HG03469 (cell line): ENCODE data around the gene RAB9A.
"Not testable (repeated sequence)": the region's sequence is repeated elsewhere in the genome, so short reads cannot be mapped to it uniquely, and the experiment has no call there.

Experiments
- ATAC-seq: cut with Tn5 transposase; IDR thresholded peaks from one replicate; pipeline ENCODE4 v1.9.1; 2021; ENCODE audit warnings: mild to moderate bottlenecking, moderate library complexity, moderate number of reproducible peaks; ENCODE audit not compliant: unreplicated experiment

The RAB9A gene

DNA sequence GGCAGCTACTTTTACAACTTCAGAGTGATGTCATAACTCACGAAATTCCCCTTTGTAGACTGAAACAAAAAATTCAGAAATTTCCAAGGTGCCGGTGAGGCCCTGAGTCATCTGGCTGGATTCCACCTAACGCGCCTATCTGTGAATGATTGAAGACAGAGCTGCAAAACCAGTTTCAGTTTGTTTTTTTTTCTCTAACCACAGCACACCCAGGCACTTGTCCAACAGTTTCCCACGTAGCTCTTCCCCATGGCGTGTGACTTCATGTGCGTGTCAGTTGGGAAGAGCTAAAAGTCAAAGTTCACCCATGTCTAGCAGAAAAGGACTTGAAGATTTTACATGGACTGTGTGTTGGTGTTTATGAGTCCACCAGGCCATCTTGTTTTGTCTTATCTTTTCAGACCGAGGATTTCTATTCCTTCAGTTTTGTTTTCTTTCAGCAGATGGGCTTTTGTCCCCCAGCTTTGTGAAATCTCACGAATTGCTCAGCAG is 19.6 kb upstream of the RAB9A start:
- peak; percentile 46 for ATAC-seq

DNA sequence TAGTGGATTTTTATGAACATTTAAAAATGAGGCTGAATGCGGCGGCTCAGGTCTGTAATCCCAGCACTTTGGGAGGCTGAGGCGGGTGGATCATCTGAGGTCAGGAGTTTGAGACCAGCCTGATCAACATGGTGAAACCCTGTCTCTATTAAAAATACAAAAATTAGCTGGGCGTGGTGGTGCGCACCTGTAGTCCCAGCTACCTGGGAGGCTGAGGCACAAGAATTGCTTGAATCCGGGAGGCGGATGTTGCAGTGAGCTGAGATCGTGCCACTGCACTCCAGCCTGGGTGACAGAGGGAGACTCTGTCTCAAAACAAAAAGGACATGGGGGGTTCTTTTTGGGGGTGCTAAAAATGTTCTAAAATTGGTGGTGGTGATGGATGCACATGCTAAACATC is 19.2 kb upstream of the RAB9A start:
- not testable (repeated sequence) for ATAC-seq

DNA sequence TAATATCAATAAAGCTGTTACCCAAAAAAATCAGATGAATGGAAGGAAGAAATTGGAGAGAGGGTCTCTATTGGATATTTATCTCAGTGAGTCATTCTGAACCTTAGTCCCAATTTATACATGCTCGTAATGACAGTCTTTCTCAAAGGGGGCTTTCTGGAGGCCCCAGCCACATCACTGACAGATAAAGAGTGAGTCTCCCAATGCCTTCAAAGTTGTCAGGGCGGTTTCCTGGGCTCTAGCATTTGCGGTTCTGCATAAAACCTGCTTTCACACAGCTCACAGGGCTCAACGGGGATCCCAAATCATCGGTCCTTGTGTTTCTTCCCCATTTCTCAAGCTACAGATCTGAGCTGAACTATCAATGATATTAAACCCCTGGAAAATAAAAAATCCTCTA is 18.7 kb upstream of the RAB9A start:
- ATAC-seq: no peak

DNA sequence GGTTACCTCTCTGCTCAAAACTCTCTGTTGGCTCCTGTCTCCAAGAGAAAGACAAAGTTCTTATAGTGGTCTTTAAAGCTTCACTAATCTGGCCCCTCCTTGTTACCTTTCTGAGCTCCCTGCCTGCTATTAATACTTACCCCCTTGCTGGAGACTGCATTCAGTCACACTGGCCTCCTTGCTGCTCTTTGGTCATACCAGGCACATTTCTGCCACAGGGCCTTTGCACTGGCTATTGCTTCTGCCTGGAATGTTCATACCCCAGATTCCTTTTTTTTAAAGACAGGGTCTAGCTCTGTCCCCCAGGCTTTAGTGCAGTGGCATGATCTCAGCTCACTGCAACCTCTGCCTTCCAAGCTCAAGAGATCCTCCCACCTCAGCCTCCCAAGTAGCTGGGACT is 15.9 kb upstream of the RAB9A start:
- no peak for ATAC-seq

DNA sequence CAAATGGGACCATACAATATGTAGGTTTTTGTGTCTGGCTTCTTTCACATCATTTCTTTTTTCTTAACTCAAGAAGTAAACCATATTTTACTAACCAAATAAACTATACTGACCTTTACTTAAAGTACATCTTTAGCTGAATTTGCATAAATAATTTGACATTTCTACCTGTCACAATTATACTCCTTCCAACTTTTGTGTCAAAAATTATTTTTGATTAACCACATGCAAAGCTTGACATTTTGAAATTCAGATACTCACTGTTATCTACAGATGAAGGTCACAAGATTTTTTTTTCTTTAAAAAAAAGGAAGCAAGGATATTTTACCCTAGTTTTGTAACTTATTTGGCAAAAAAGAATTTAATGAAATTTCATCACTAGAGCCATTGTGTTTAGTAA is 12.0 kb upstream of the RAB9A start:
- no peak for ATAC-seq

DNA sequence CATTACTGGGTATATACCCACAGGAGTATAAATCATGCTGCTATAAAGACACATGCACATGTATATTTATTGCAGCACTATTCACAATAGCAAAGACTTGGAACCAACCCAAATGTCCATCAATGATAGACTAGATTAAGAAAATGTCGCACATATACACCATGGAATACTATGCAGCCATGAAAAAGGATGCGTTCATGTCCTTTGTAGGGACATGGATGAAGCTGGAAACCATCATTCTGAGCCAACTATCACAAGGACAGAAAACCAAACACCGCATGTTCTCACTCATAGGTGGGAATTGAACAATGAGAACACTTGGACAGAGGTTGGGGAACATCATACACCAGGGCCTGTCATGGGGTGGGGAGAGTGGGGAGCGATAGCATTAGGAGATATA is 9.2 kb upstream of the RAB9A start:
- not testable (repeated sequence) for ATAC-seq

DNA sequence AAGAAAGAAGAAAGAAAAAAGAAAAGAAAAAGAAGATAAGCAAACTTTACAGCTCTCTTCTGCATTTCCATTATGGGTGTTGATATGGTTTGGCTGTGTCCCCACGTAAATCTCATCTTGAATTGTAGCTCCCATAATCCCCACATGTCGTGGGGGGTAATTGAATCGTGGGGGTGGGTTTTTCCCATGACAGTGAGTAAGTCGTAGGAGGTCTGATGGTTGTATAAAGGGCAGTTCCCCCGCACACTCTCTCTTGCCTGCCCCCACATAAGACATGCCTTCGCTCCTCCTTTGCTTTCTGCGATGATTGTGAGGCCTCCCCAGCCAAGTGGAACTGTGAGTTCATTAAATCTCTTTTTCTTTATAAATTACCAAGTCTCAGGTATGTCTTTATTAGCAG is 7.3 kb upstream of the RAB9A start:
- ATAC-seq: no peak

DNA sequence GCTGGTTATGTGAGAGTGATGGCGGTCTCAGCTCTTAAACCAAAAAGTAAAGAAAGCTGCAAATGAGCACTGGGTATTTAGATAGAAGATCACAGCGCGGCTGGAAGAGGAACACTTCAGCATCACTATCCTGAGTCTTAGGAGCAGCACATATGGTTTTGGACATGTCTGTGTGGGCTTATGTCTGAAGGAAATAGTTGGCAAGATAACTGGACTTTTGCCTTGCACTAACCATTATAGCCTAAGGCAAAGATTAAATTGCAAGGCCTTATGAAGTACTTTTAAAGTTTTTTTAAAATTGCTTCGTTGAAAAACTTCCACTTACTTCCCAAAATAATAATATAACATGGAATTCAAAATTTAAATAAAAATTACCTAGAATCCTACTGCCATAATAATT is 4.6 kb upstream of the RAB9A start:
- no peak for ATAC-seq

DNA sequence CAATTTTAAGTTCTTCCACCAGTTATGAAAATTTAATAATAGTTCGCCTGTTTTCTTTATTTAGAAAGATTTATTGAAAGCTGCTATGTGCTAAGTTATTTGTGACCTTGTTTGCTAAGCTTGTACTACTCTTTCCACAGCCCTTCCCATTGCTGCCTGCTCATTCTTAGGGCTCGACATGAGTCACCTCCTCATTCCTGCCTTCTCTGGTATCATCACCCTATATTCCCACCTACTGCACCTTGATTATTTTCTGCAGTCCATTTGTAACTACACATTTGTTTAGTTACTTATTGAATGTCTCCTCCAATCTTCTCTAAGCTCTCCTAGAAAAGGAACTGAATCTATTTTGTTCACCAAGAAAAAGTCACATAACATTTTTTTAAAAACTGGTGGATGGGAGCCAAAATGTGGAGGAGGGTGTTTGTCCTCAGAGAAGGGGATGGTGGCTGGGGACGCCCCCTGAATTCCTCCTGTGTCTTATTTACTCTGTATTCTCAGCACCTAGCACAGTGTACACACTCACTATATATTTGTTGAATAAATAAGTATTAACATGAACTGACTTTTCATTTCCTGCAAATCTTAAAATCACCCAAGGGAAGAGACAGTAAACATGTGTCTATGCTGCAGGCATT is 3.7 kb upstream of the RAB9A start:
- no peak for ATAC-seq

DNA sequence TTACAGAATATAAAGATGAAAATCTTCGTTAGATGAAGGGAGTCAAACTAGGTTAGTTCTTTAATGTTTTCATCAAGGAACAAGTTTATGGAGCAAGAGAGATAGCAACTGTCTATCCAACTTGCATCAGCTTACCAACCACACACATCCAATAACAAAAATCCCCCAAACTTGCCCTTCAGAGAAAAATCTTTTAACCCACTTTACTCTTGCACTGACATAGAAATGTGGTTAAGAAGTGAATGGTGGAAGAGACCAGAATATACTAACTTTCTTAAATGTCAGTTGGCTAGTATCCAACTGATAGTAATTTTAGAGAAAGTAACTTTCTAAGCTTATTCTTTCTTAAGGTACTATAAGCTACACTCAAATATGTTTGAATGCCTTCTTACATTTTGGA is 1.7 kb upstream of the RAB9A start:
- no peak for ATAC-seq

DNA sequence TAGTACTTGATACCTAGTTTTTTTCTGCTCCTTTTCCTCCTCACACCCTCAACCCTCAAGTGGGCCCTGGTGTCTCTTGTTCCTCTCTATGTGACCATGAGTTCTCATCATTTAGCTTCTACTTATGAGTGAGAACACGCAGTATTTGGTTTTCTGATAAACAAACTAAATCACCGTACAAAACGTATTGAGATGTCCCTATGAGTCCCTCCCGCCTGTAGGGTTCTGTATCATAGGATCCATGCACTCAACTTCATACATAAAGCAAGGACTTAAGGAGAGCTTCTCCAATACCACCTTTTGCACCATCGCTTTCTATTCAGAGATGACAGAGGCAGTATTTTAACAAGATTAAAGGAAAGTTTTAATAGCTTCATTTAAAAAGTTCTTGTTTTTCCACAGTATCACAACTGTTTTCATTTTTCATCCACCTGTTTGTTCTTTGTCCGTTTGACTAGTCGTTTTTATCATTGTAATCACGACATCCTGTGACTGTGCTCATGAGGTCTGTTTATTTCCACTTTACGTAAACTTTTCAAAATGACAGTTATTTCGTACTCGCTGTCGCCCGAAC is 457 bp upstream of the RAB9A start:
- no peak for ATAC-seq

DNA sequence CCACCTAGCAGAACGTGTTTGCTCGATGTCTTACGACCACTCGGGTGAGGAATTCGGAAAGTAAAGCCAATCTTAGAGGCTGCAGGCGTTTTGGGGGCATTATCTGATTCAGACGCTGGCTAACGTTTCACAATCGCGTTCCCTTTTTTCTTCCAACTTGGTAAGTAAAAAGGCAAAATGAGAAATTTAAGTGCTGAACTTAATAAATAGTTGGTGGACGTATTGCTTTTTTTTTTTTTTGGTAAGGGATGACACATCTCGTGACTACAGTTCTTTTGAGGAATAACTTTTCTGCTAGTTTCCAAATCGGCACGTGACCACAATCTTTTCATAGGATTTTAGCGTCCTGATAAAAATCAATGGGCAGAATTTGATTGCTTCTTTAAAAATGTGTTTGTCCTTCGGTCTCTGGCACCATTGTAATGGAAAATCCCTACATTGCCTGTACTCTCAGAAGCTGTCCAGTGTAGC is 848 bp downstream of the RAB9A start:
- ATAC-seq: no peak

DNA sequence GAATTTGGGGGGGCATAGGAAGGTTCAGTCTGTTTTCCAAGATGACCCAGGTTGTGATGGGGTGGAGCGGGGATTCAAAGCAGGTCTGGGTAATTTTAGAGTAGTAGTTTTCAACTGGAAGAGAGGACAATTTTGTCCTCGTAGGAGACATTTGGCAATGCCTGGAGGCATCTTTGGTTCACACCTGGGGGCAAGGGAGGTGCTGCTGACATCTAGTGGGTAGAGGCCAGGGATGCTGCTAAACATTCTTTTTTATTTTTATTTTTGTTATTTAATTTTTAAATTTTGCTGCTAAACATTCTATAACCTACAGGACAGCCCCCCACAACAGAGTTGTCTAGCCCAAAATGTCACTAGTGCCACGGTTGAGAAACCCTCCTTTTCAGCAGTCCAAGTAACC is 1.9 kb downstream of the RAB9A start:
- no peak for ATAC-seq

DNA sequence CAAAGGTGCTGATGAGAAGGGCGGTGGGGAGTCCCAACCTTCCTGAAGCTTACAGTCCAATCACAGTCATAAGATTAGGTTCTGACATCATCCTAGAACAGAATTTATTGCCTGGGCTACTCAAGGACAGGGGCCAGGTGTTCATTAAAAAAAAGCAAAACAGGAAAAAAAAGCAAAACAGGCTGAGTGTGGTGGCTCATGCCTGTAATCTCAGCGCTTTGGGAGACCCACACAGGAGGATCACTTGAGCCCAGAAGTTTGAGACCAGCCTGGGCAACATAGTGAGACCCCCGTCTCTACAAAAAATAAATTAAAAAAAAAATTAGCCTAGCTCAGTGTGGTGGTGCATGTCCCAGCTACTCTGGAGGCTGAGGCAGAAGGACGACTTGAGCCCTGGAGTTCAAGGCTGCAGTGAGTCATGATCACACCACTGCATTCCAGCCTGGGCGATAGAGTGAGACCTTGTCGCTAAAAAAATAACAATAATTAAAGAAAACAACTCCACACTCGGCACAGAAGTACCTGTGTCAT is 3.0 kb downstream of the RAB9A start:
- ATAC-seq: no peak

DNA sequence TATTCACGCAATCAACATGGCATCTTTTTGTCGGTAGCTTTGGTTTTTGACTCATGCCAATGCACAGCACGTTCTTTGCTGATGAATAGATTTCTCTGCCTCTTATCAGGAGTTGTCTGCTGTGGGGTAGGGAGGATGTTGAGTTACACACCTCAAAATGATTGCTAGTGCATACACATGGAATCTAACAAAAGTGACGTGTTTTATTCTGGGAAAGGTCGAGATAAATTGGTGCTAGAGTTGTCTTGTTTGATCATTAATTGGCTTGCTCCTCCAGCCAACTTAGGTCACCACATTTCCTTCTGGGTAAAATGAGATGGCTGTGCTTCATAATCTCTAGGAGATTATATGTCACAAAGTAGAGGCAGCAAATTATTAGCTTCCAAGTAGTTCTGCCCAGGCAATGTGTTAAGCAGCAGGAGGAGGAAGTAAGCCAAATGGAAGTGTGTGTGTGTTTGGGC is 3.9 kb downstream of the RAB9A start:
- no peak for ATAC-seq

DNA sequence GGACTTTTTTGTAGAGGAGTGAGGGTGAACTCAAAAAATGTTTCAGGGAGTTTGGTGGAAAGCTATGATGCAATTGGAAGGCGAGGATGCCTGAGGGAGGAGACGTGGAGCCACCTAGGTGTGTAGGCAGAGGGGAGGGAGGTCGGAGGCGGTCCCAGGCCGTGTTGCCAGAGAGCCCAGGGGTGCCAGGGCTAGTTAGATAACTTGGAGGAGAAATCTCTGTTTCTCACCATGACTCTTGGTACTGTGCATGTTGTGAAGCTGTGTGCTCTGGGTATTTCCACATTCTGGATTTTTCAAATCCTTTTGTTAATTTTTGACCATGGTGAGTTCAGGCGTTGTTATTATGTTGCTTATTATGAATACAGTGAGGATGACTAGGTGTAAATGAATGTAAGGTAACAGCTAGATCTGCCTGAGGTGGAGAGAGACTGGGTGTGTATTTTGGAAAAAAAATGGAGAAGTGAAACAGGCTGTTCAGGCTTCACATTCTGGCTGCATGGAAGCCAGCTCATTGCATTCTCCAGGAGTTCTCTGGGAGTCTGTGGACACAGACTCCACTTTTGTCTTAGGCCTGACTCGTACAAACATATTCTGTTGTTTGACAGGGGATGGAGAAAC is 4.5 kb downstream of the RAB9A start:
- ATAC-seq: no peak

DNA sequence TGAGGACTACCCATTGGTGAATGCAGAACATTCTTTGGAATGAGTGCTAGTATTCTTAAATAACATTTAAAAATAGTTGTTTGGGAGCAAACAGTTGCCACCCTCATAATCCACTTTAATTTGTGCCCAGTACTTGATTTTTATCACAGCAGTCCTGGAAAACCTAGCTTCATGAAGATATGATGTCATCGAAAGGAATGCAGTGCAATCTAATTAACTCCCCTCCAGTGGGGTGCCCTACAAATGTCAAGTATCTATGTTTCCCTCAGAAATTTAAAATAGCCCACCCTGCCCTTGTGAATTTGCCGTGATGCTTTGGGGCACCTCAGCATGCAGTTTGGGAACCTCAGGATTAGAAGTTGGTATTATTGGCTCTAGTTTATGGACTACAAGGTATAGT is 5.4 kb downstream of the RAB9A start:
- ATAC-seq: no peak

DNA sequence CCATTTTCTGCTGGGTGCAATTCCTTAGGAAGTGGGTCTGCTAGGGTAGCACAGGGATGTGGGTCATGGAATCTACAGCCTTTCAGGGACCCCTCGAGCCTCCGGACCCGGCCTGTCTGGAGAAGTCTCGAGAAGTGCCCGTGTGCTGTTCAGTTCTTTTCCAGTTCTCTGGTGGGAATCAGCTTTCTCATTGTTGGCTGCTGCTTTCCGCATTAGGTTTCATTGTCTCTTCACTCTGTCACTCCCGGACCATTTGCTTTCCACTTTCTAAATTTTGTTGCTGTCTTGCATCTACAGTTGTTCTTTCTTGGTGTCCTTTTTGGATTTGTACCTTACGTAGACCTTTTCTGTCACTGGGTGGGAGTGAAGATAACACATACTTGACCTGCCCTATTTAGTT is 6.1 kb downstream of the RAB9A start:
- no peak for ATAC-seq

DNA sequence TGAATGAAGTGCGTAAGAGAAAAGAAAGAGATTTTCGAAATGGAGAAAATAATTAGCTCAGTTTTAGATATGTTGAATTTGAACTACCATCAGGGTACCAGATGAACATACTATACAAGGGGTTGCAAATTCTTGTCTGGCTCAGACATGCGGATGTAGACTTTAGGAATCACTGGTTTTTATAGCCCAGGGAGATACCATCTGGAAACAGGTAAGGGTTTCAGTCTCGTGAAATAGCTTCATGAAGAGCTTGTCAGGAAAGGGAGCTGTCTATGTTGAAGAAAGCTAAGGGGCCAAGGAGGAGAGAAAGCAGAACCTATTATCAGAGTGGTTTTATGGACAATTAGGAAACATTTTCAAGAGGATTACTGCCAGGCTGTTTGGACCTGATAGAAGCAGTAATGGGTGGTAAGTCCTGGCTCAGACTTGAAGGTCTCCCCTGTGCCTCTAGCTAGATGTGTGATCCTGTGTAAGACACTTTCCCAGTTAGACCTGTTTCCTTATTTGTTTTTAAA is 6.7 kb downstream of the RAB9A start:
- ATAC-seq: no peak

DNA sequence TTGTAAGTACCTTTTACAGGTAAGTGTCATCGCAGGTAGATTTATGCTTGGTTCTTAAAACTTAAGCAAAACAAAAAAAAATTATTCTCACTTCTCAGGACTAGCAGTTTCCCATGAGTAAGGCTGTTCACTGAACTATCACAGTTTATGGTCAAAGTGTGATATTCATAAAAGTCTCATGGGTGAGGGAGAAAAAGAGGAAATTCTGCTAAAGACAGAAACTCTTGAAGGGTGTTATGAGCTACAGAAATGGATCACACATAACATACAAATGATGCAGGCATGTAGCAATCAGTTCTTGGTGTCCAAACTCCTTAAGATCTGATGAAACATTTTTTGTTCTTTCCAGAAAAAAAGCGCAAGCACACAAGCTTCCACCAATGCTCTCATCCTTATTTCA is 8.5 kb downstream of the RAB9A start:
- ATAC-seq: peak; percentile 40

DNA sequence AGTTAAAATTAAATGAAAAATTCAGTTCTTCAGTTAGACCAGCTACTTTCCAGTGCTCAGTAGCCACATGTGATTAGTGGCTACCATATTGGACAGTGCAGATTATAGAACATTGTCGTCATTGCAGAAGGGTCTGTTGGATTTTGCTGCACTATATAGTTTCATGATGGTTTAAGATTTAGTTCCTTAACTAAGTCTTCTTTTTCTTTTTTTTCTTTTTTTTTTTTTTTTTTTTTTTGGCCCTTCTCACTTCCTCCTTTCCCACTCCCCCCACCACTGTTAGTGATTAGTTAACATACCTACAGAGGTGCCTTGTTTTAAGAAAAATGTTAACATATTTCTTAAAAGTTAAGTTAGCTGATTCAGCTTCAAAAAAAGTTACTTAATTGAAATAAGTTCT is 9.0 kb downstream of the RAB9A start:
- ATAC-seq: no peak

DNA sequence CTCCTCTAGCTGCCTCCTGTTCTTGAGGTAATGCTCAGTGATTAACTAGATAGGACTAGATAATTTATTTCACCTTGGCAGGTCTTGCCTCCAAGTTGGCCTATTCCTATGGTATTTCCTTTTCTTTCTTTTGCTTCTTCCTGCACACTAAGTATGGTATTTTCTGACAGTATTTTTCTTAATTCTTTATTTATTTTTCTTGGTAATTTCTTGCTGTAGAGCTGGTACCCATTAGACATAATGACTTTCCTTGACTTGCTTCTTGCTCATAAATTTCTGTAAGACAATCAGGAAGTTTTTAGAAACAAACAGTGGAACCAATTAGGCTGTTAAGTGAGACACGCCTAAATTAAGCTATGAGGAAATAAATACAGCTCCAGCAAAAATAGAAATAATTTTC is 9.5 kb downstream of the RAB9A start:
- ATAC-seq: no peak
